HL-60/S4 treated with retinoic acid at 250 ng/mL for 4 days and 3 days (cell line): Measurements from ENCODE around the gene KCNAB2.

Source experiments
- in situ Hi-C: fragments of 300-500 bp; cut with MboI; formaldehyde crosslinking; loops from 2 replicates; pipeline ENCODE4 v1.7.0; 2022; ENCODE audit warnings: low sequenced_read_pairs

The KCNAB2 gene

DNA sequence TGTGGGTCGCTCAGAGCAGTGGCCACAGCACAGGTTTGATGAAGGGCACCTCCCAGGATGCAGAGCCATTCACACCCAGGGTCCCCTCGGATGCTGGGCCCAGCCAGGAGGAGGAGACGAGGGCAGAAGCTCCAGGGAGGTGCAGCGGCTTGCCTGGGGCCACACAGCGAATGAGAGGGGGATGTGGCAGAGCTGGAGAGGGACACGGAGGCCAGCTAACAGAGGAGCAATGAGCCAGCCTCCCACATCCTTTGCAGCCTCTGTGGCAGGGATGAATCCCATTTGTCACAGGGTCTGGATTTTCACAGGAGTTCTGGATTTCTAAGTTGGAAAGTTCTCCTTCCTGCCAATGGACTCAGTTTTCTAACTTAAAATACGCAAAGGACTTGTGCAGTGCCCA, 98.5 kb downstream of the KCNAB2 start:
- in situ Hi-C loops: no loop called here

DNA sequence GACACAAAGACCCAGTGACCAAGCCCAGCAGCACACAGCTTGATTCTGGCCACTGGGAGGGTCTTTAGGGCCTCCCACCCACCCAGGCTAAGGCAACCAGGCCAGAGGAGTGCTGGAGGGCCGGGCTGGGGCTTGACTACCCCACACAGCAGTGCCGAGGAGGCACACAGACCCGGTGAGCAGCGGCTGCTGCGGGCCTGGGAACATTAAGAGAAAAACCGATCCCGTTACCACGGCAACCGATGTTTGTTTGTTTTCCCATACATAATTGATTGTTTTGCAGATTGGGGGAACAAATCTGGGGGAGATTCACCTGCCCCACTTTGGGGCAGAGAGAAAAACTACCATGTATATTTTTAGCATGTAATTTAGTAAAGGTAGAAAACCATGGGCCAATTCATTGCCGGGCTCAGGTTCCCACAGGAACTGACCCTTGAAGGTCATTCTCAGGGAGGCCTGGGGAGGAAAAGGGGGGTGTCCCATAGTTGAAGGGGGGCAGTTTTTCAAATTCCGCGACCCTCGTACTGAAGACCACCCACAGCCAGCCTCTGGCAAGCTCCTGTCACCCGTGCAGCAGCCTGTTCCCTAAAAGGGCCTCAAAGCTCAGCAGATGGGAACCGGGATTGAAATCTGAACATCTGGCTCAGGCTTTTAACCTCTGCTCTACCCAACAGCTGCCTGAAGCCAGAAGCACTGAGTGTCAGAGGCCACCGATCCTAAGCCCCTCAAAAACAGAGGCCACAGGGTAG, 99.1 kb downstream of the KCNAB2 start:
- in situ Hi-C loops: no loop called here

DNA sequence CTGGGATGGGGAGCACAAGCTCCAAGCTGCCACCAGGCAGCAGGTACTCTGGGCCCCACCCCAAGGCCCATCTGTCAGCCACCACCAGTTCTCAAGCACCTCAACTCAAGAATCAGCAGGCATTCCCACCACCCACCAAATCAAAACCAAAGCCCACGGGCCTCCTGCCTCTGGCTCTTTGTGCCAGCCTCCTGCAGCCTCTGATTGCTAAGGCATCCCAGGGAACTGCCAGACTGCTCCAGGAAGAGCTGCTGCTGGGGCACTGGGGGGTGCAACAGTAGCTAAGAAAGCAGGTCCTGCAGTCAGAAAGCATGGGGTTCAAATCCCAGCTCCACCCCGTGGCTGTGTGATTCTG, 99.7 kb downstream of the KCNAB2 start:
- in situ Hi-C loops: no loop called here

DNA sequence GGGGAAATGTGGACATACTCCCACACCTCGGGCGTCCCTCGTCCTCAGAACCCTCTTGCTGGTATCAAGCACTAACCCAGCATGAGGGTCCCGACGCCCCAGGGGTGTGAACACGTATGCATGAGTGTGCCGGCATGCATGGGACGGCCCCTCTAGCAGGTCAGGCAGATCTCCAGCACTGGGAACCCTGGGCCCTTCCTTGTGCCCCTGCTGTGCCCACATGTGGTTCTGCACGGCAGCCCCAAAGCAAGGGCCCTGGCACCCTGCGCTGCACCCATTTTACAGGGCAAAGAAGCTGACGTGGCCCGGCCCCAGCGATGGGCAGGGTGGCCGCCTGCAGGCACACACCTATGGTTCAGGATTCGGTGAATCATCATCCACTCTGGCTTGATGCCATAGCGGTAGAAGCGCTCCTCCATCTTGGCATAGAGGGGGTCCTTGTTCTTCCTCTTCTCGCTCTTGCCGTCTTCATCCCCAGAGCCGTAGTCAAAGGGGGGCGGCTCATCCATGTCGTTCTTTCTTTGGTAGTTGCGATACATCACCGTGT, 100.2 kb downstream of the KCNAB2 start:
- in situ Hi-C loops: no loop called here

DNA sequence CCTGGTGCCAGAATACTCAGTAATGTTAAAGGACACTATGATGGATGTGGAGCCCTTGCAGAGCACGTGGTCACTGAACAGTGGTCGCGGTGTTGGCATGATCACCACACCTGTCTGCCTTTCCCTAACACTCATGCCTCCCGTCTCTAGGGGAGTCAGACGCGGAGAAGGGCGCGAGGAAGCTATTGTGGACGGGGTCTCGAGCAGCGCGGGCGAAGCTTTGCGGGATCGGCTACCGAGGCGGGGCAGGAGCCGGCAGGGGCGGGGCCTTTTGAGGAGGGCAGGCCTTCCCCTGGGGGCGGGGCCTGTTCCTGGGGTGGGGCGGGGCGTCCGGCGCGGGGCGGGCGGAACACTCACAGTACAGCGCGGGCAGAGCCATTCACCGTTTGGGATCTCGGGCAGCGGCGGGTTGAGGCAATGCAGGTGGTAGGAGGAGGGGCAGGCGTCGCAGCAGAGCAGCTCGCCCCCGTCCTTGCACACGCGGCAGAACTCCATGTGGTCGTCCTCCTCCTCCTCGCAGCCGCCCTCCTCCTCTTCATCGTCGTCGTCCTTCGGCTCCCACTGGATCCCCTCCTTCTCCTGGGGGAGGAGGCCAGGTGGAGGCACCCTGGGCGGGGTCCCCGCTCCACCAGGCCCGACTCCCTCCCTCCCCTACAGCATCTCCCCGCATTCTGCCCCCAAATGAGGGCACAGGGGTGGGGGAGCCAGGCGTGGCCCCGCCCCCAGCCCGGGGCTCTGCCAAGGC, 103.0 kb downstream of the KCNAB2 start:
- in situ Hi-C loops: no loop called here

DNA sequence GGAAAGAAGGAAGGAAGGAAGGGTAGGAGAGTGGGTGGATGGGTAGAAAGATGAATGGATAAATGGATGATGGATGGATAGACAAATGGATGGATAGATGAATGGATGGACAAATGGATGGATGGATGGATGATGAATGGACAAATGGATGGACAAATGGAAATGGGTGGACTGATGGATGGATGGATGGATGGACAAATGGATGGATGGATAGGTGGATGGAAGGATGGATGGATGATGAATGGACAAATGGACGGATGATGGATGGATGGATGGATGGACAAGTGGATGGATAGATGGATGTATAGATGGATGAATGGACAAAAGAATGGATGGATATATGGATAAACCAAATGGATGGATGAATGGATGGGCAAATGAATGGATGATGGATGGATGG, 103.9 kb downstream of the KCNAB2 start:
- in situ Hi-C loops: no loop called here

DNA sequence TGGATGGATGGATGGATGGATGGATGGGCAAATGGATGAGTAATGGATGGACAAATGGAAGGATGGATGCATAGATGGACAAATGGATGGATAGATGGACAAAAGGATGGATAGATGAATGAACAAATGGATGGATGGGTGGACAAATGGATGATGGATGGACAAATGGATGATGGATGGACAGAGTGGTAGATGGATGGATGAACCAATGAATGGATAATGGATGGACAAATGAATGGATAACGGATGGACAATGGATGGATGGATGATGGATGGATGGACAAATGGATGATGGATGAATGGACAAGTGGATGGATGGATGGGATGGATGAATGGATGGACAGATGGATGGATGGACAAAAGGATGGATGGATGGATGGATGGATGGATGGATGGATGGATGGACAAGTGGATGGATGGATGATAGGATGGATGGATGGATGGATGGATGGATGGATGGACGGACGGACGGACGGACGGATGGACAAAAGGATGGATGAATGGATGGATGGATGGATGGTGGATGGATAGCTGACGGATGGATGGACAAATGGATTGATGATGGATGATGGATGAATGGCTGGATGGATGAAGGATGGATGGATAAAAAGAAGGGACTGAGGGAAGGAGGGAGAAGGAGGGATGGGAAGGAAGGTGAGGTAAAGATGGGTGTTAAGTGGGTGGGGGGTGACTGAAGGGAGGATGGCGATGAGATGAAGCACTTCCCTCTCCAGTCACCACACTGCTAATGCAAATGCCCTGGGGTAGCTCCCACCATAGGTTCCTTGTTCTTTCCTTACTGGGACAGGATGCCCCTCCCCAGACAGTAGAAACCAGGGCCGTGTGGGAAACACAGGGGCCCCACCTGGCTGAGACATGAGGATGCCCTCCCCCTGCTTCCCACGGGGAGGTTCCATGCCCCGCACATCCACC, 104.6 kb downstream of the KCNAB2 start:
- in situ Hi-C loops: no loop called here
